ENCODE results near the gene MYD88. TPM values are rescaled to one million over a fixed set of nuclear protein-coding genes. Genes with fewer than 3 reads are reported as not detected.

MYD88 gene
- total RNA-seq, 1 donor from 2014 or later: 99.7 TPM

GRCh38 chr3:38097446-38098375, 40.8 kb upstream of the MYD88 start:
- intact Hi-C loops (cut with DNase I): no loop called here
- Histone ChIP-seq H3K9me3 (no peaks in the 10 kb centered on the region), H3K27me3 (ENCODE audit: low read depth) (no peaks in the 10 kb centered on the region), H3K27ac (no peak overlapping the region), H3K4me3 (no peak overlapping the region), H3K4me1 (peaks cover 4% of the 10 kb centered on the region), H3K36me3 (no peaks in the 10 kb centered on the region)
- ATAC-seq: no peak
- DNase-seq: no peak
- TF ChIP-seq, protein P1, sequence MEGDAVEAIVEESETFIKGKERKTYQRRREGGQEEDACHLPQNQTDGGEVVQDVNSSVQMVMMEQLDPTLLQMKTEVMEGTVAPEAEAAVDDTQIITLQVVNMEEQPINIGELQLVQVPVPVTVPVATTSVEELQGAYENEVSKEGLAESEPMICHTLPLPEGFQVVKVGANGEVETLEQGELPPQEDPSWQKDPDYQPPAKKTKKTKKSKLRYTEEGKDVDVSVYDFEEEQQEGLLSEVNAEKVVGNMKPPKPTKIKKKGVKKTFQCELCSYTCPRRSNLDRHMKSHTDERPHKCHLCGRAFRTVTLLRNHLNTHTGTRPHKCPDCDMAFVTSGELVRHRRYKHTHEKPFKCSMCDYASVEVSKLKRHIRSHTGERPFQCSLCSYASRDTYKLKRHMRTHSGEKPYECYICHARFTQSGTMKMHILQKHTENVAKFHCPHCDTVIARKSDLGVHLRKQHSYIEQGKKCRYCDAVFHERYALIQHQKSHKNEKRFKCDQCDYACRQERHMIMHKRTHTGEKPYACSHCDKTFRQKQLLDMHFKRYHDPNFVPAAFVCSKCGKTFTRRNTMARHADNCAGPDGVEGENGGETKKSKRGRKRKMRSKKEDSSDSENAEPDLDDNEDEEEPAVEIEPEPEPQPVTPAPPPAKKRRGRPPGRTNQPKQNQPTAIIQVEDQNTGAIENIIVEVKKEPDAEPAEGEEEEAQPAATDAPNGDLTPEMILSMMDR (IDR thresholded peaks at IDR 0.05): no peak

- Histone ChIP-seq H3K27ac (no peak overlapping the region), H3K4me1 (peaks cover 8% of the 10 kb centered on the region), H3K9me3 (no peaks in the 10 kb centered on the region), H3K4me3 (no peak overlapping the region), H3K36me3 (no peaks in the 10 kb centered on the region), H3K27me3 (ENCODE audit: low read depth) (no peaks in the 10 kb centered on the region)
- DNase-seq (no peak), ATAC-seq (no peak)
- TF ChIP-seq, protein P1 (IDR thresholded peaks at IDR 0.05): no peak
- intact Hi-C loops (cut with DNase I): no loop called here
Measured at GRCh38 chr3:38098376-38098723, 40.1 kb upstream of the MYD88 start.

DNA sequence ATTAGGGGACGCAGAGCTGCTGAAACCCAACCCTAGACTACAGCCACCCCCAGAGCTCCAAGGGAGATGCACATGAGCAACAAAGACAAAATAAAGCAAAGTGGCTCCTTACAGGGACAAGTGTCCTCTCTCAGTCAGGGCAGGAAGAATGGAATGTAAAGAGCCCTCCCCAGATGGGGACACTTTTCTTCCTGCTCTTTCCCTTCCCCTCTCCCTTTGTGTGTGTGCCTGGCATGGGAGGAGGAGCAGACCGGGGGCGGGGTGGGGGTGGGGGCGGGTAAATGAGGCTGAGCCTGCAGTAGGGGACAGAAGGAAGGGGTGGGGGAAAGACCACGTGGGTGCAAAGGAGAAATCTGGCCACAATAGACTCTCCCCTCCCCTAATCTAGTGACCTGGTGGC, 38.9 kb upstream of the MYD88 start:
- Histone ChIP-seq H3K9me3 (no peaks in the 10 kb centered on the region), H3K27ac (no peak overlapping the region), H3K36me3 (no peaks in the 10 kb centered on the region), H3K27me3 (ENCODE audit: low read depth) (no peaks in the 10 kb centered on the region), H3K4me3 (no peak overlapping the region), H3K4me1 (peaks cover 8% of the 10 kb centered on the region)
- ATAC-seq (peak; percentile 42 to 55), DNase-seq (no peak)
- intact Hi-C loops (cut with DNase I): no loop called here
- TF ChIP-seq, protein P1 (IDR thresholded peaks at IDR 0.05): no peak

- Histone ChIP-seq H3K9me3 (no peaks in the 10 kb centered on the region), H3K4me1 (peaks cover 8% of the 10 kb centered on the region), H3K36me3 (no peaks in the 10 kb centered on the region), H3K27me3 (ENCODE audit: low read depth) (no peaks in the 10 kb centered on the region), H3K4me3 (no peak overlapping the region), H3K27ac (no peak overlapping the region)
- DNase-seq (no peak), ATAC-seq (no peak)
- TF ChIP-seq, protein P1 (IDR thresholded peaks at IDR 0.05): no peak
- intact Hi-C loops (cut with DNase I): no loop called here
Measured at GRCh38 chr3:38100498-38100897, 38.0 kb upstream of the MYD88 start.

GRCh38 chr3:38101811-38102443, 36.5 kb upstream of the MYD88 start:
- peaks cover 8% of the 10 kb centered on the region for H3K4me1 ChIP-seq
- DNase-seq (no peak), ATAC-seq (peak; percentile 25 to 29)
- no peak overlapping the region for H3K27ac ChIP-seq
- intact Hi-C loops (cut with DNase I): no loop called here
- H3K27me3 ChIP-seq (ENCODE audit: low read depth): no peaks in the 10 kb centered on the region
- TF ChIP-seq, protein P1 (IDR thresholded peaks at IDR 0.05): no peak
- H3K36me3 ChIP-seq: no peaks in the 10 kb centered on the region
- no peak overlapping the region for H3K4me3 ChIP-seq
- H3K9me3 ChIP-seq: no peaks in the 10 kb centered on the region

Measured in lower lobe of right lung (tissue), 2 donors.